MCF 10A (cell line): ENCODE measurements around the gene TWIST2. TPM values are rescaled to one million over a fixed set of nuclear protein-coding genes. Genes with fewer than 3 reads are reported as not detected.

Experiments
- BruUV-seq: library from RNA; stranded (reverse); fragments of 400-500 nt; replicated peaks from 2 replicates; lab custom pipeline; 2021; lab: Mats Ljungman, UMichigan
- CTCF ChIA-PET: fragments of 300-600 bp; sonication (Branson Sonifier 250); formaldehyde crosslinking; extraction: SDS; loops from one replicate; lab custom pipeline; 2021; ENCODE audit warnings: antibody characterized with exemption, inconsistent platforms; lab: Yijun Ruan, JAX
- POLR2A ChIA-PET: fragments of 300-600, 350-650 bp; sonication (Branson Sonifier 250); formaldehyde crosslinking; extraction: SDS; loops from one replicate; lab custom pipeline; 2020; ENCODE audit warnings: antibody characterized with exemption, inconsistent platforms; lab: Yijun Ruan, JAX
- DNase-seq: peaks from one replicate; pipeline ENCODE4 v3.0.0-alpha.2; 2018; ENCODE audit not compliant: unreplicated experiment
- H3K27ac Mint-ChIP-seq: one replicate; pipeline ENCODE4 v1.8.0; 2022; ENCODE audit warnings: mild to moderate bottlenecking, low read depth, mixed read lengths; ENCODE audit not compliant: unreplicated experiment
- H3K27me3 Mint-ChIP-seq: one replicate; pipeline ENCODE4 v1.8.0; 2022; ENCODE audit warnings: mixed read lengths; ENCODE audit not compliant: insufficient read depth, unreplicated experiment
- H3K36me3 Mint-ChIP-seq: one replicate; pipeline ENCODE4 v1.8.0; 2022; ENCODE audit warnings: mild to moderate bottlenecking, moderate library complexity, mixed read lengths; ENCODE audit not compliant: insufficient read depth, unreplicated experiment
- H3K4me1 Mint-ChIP-seq: one replicate; pipeline ENCODE4 v1.8.0; 2022; ENCODE audit warnings: mixed read lengths; ENCODE audit not compliant: insufficient read depth, unreplicated experiment
- H3K4me3 Mint-ChIP-seq: one replicate; pipeline ENCODE4 v1.8.0; 2022; ENCODE audit warnings: mild to moderate bottlenecking, moderate library complexity, mixed read lengths; ENCODE audit not compliant: unreplicated experiment
- H3K9me3 Mint-ChIP-seq: one replicate; pipeline ENCODE4 v1.8.0; 2022; ENCODE audit warnings: mixed read lengths; ENCODE audit not compliant: unreplicated experiment
- intact Hi-C: fragments of 100-400 bp; cut with micrococcal nuclease; formaldehyde crosslinking; loops from 2 replicates; pipeline ENCODE4 v1.14.1; 2022
- total RNA-seq: library from RNA; stranded (reverse); gene quantifications from 2 replicates; pipeline ENCODE4 v1.2.3, GENCODE V29; 2022
- TF ChIP-seq, protein P1 (sequence below): fragments of 200-600 bp; IDR thresholded peaks from one replicate; pipeline ENCODE4 v1.8.0; 2022; ENCODE audit warnings: antibody characterized with exemption, mild to moderate bottlenecking; ENCODE audit not compliant: unreplicated experiment

The TWIST2 gene
- total RNA-seq, 1 experiment from 2014 or later: 30.2 TPM

DNA sequence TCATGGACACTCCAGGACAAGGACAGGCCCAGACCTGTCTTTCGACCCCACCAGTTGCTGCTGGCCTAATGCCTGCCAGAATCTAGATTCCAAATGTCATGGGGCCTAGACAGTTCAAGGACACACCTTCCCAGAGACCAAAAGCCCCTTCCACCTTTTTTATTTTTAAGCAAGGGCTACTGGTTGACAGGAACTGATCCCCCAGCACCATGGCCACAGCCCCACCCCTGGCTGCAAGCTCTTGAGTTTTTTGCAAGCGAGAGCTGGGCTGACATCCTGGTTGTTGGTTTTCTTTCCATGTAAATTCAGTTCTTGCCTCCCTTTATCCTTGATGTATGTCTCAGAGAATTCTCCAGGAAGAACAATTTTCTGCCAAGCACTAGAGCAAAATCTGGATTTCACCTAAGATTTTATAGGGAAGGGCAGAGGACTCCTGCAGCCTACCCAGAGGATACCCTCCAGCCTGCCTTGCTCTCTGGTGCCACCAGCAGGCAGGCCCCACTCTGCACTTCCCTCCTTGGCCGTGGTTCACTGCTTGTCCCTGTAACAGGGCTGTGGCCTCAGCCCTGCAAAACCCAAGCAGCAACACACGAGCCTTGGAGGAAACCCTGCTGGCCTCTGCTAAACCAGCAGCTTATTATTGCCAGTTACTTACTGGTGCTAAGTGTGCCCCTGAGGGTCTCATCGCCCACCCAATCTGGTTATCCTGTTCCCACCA is 97.7 kb downstream of the TWIST2 start:
- Mint-ChIP-seq H3K4me3 (no peak overlapping the region), H3K9me3 (no peaks in the 10 kb centered on the region), H3K27ac (no peak overlapping the region), H3K27me3 (no peaks in the 10 kb centered on the region), H3K36me3 (peaks cover 9% of the 10 kb centered on the region), H3K4me1 (peaks cover 36% of the 10 kb centered on the region)
- TF ChIP-seq, protein P1, sequence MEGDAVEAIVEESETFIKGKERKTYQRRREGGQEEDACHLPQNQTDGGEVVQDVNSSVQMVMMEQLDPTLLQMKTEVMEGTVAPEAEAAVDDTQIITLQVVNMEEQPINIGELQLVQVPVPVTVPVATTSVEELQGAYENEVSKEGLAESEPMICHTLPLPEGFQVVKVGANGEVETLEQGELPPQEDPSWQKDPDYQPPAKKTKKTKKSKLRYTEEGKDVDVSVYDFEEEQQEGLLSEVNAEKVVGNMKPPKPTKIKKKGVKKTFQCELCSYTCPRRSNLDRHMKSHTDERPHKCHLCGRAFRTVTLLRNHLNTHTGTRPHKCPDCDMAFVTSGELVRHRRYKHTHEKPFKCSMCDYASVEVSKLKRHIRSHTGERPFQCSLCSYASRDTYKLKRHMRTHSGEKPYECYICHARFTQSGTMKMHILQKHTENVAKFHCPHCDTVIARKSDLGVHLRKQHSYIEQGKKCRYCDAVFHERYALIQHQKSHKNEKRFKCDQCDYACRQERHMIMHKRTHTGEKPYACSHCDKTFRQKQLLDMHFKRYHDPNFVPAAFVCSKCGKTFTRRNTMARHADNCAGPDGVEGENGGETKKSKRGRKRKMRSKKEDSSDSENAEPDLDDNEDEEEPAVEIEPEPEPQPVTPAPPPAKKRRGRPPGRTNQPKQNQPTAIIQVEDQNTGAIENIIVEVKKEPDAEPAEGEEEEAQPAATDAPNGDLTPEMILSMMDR: peak; percentile 57
- ChIA-PET POLR2A (interaction anchor here (0.6 kb wide), 1 partner anchor 101 kb away, joined by 3 read pairs; no protein-coding TSS in a partner anchor), CTCF (interaction anchor here (0.6 to 2.4 kb wide), 7 partner anchors 10 to 1359 kb away, joined by 3 to 8 read pairs (median 5); partner anchors contain the start of gene TWIST2)
- BruUV-seq: no TSS peak
- peak; percentile 67 for DNase-seq
- intact Hi-C loops: loop anchor here (5.0 to 10.0 kb wide), 2 partner anchors 83 to 221 kb away; no protein-coding TSS in a partner anchor

DNA sequence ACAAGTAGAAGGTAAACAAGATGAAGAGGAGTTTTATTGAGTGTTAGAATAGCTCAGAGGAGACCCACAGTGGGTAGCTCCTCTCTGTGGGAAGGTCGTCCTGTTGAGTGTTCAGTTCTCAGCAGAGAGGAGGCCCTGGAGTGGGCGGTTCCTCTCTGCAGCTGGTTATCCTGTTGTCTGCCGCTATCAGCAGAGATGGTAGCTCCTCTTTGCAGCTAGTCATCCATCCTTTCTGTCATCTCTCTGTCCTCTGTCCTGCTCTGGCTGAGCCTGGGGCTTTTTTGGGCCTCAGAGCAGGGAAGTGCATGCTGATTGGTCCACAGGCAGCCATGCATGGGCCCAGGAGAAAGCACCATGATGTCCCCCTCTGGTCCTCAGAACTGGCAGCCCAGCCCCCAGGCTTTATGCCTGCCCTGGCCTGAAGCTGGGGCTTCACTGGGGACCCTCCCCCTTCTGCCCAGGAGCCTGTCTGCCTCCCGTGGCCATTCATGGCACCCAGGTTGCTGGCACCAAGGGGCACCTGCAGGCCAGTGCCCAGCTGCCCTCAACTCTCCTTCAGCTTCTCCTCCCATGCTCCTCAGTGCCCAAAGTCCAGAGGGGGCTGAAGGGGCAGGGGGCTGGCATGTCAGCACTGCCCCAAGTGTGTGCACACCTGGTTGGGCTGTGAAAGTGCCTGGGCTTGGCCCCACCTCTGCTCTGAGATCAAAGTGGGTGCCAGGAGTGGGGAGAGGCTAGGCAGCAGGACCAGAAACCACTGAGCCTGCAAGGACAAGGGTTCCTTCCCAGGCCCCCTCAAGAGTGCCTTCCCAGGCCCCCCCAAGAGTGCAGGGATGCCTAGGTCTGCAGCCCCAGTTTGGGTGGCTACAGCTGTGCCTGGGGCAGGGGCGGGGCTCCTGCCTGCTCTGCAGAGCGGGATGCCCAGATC is 98.7 kb downstream of the TWIST2 start:
- no peaks in the 10 kb centered on the region for H3K27me3 Mint-ChIP-seq
- DNase-seq: no peak
- POLR2A ChIA-PET: interaction anchor here (0.7 kb wide), 1 partner anchor 29 kb away, joined by 3 read pairs; no protein-coding TSS in a partner anchor
- TF ChIP-seq, protein P1: no peak
- no peaks in the 10 kb centered on the region for H3K9me3 Mint-ChIP-seq
- intact Hi-C loops: loop anchor here (5.0 to 10.0 kb wide), 2 partner anchors 84 to 222 kb away; no protein-coding TSS in a partner anchor
- no TSS peak for BruUV-seq
- H3K36me3 Mint-ChIP-seq: peaks cover 9% of the 10 kb centered on the region
- H3K4me3 Mint-ChIP-seq: no peak overlapping the region
- CTCF ChIA-PET: interaction anchor here (0.6 to 2.4 kb wide), 9 partner anchors 9 to 1358 kb away, joined by 3 to 8 read pairs (median 4); partner anchors contain the start of gene TWIST2
- H3K27ac Mint-ChIP-seq: no peak overlapping the region
- H3K4me1 Mint-ChIP-seq: peaks cover 30% of the 10 kb centered on the region

DNA sequence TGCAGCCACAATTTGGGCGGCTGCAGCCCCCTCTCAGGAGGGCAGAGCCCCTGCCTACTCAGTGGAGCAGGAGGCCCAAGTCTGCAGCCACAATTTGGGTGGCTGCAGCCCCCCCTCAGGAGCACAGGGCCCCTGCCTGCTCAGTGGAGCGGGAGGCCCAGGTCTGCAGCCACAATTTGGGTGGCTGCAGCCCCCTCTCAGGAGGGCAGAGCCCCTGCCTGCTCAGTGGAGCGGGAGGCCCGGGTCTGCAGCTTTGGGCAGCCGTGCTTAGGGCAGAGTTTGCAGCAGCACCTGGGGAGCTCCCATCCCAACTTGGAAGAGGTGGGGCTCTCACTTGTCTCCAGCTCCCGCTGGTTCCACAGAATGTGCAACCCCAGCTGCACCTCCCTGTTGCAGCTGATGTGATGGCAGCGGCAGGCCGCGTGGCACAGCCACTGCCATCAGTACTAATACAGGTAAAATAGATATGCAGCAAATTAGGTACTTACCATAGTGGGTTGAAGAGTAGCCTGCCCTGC is 99.4 kb downstream of the TWIST2 start:
- ChIA-PET POLR2A (interaction anchor here (0.8 to 1.2 kb wide), 2 partner anchors 11 to 99 kb away, joined by 3 read pairs; partner anchors contain the start of gene TWIST2), CTCF (interaction anchor here (0.8 to 2.4 kb wide), 4 partner anchors 9 to 983 kb away, joined by 4 to 8 read pairs (median 4); partner anchors contain the start of gene TWIST2)
- intact Hi-C loops: loop anchor here (5.0 to 10.0 kb wide), 2 partner anchors 85 to 223 kb away; no protein-coding TSS in a partner anchor
- Mint-ChIP-seq H3K27ac (peak overlapping the region; percentile 69), H3K9me3 (no peaks in the 10 kb centered on the region), H3K4me1 (peaks cover 30% of the 10 kb centered on the region), H3K36me3 (peaks cover 3% of the 10 kb centered on the region), H3K27me3 (no peaks in the 10 kb centered on the region), H3K4me3 (peak overlapping the region; percentile 30)
- DNase-seq: no peak
- TF ChIP-seq, protein P1: no peak
- BruUV-seq: no TSS peak
